ENCODE data around the gene CREB3L2.

CREB3L2 gene

DNA sequence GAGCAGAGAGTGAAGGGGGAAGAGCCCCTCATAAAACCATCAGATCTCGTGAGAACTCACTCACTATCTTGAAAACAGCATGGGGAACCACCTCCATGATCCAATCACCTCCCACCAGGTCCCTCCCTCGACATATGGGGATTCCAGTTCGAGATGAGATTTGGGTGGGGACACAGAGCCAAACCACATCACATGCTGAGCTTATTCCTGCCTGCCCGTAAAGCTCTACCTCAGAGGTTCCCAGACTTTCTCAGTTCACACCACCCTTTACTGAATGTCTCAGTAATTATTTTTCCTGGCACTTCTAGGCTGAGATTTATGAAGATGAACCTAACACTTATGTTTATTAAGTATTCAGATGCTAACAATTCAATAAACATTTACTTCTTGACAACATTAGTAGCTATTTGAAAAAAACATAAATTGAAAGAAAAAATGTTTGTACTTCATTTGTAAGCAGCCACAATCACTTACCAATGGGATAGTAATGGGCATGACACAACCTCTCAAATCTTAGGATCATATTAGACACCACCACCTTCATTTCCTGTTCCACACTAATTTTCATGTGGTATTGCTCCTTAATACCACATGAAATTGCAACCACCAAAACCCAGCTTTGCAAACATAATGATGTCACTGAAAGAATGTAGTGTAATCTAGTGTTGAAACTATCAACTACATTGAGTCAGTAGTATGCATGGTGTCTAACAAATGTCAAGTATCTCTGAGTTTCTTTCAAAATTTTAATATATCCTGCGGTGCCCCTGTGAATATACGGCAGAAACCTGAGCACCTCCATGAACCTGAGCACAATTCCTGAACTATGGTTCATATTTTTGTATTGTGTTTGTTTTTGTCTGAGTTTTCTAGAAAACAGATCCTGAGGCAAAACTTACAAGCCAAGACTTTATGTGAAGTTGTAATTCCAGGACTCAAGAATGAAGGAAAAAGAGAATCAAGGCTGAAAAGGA is 150.6 kb downstream of the CREB3L2 start:
- no peak overlapping the region for H3K27ac ChIP-seq (ENCODE audit: low read depth, low read length)
- H2AFZ ChIP-seq (ENCODE audit: low read depth, low read length, severe bottlenecking): no peak overlapping the region
- H3K27me3 ChIP-seq (ENCODE audit: low read length): no peaks in the 10 kb centered on the region
- H3K79me2 ChIP-seq (ENCODE audit: insufficient read depth, low read length): no peaks in the 10 kb centered on the region
- TF ChIP-seq CTCF (IDR thresholded peaks at IDR 0.05; ENCODE audit: insufficient read depth, low read length, poor library complexity, severe bottlenecking) (no peak), EZH2phosphoT487 (conservative IDR thresholded peaks at IDR 0.05; ENCODE audit: low read length) (no peak)
- no peaks in the 10 kb centered on the region for H3F3A ChIP-seq (ENCODE audit: insufficient read depth)
- H3K9me2 ChIP-seq (replicated peaks; ENCODE audit: insufficient read depth, low read length): no peaks in the 10 kb centered on the region
- H4K20me1 ChIP-seq (ENCODE audit: low read depth, low read length): no peaks in the 10 kb centered on the region
- H3K9ac ChIP-seq (ENCODE audit: low read length): no peak overlapping the region
- no peaks in the 10 kb centered on the region for H3K36me3 ChIP-seq (ENCODE audit: low read length)
- H3K4me3 ChIP-seq (ENCODE audit: insufficient read depth, low read length, poor library complexity, severe bottlenecking): no peak overlapping the region
- H3K4me2 ChIP-seq (ENCODE audit: low read depth, low read length, poor library complexity, severe bottlenecking): no peak overlapping the region
- H3K9me3 ChIP-seq (ENCODE audit: insufficient read depth, low read length): no peaks in the 10 kb centered on the region

DNA sequence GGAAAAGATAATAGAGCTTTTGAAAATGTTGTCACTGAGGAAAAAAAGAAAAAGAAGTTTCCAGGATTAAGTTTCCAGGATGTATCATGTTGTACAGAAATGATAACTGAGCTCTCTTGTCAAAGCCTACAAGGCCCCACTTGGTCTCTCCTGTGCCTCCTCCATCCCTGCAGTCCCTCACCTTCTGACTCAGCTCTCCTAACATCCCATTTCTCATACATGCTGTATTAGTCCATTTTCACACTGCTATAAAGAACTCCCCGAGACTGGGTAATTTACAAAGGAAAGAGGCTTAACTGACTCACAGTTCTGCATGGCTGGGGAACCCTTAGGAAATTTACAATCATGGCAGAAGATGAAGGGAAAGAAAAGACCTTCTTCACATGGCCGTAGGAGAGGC is 151.3 kb downstream of the CREB3L2 start:
- Histone ChIP-seq H3K27ac (ENCODE audit: low read depth, low read length) (no peak overlapping the region), H2AFZ (ENCODE audit: low read depth, low read length, severe bottlenecking) (no peak overlapping the region), H3K9me3 (ENCODE audit: insufficient read depth, low read length) (no peaks in the 10 kb centered on the region), H3K36me3 (ENCODE audit: low read length) (no peaks in the 10 kb centered on the region), H3F3A (ENCODE audit: insufficient read depth) (no peaks in the 10 kb centered on the region), H3K9me2 (replicated peaks; ENCODE audit: insufficient read depth, low read length) (no peaks in the 10 kb centered on the region), H3K4me2 (ENCODE audit: low read depth, low read length, poor library complexity, severe bottlenecking) (no peak overlapping the region), H3K4me3 (ENCODE audit: insufficient read depth, low read length, poor library complexity, severe bottlenecking) (no peak overlapping the region), H4K20me1 (ENCODE audit: low read depth, low read length) (no peaks in the 10 kb centered on the region), H3K9ac (ENCODE audit: low read length) (no peak overlapping the region), H3K79me2 (ENCODE audit: insufficient read depth, low read length) (no peaks in the 10 kb centered on the region), H3K27me3 (ENCODE audit: low read length) (no peaks in the 10 kb centered on the region)
- TF ChIP-seq EZH2phosphoT487 (conservative IDR thresholded peaks at IDR 0.05; ENCODE audit: low read length) (no peak), CTCF (IDR thresholded peaks at IDR 0.05; ENCODE audit: insufficient read depth, low read length, poor library complexity, severe bottlenecking) (no peak)

DNA sequence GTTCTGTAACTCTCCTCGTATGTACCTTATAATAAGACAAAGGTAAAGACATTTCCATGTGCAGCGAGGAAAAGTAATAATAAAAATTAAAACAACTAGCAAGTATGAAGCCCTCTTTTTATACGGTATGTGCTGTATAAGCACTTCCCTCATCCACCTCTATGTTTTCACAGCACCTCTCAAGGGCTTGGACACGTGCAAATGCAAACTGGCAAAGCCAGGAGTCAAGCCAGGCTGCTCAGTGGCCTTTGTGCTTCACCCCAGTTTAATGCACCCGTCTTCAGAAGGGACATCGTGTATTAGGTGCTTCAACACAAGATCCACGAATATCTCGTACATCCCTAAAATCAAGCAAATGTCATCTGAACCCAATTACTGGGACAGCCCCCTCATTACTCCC is 153.8 kb downstream of the CREB3L2 start:
- no peaks in the 10 kb centered on the region for H3K79me2 ChIP-seq (ENCODE audit: insufficient read depth, low read length)
- no peak overlapping the region for H2AFZ ChIP-seq (ENCODE audit: low read depth, low read length, severe bottlenecking)
- no peak overlapping the region for H3K9ac ChIP-seq (ENCODE audit: low read length)
- no peaks in the 10 kb centered on the region for H3F3A ChIP-seq (ENCODE audit: insufficient read depth)
- H3K27me3 ChIP-seq (ENCODE audit: low read length): no peaks in the 10 kb centered on the region
- no peaks in the 10 kb centered on the region for H3K9me3 ChIP-seq (ENCODE audit: insufficient read depth, low read length)
- no peaks in the 10 kb centered on the region for H4K20me1 ChIP-seq (ENCODE audit: low read depth, low read length)
- no peaks in the 10 kb centered on the region for H3K9me2 ChIP-seq (replicated peaks; ENCODE audit: insufficient read depth, low read length)
- TF ChIP-seq EZH2phosphoT487 (conservative IDR thresholded peaks at IDR 0.05; ENCODE audit: low read length) (no peak), CTCF (IDR thresholded peaks at IDR 0.05; ENCODE audit: insufficient read depth, low read length, poor library complexity, severe bottlenecking) (no peak)
- H3K4me3 ChIP-seq (ENCODE audit: insufficient read depth, low read length, poor library complexity, severe bottlenecking): no peak overlapping the region
- H3K36me3 ChIP-seq (ENCODE audit: low read length): no peaks in the 10 kb centered on the region
- no peak overlapping the region for H3K27ac ChIP-seq (ENCODE audit: low read depth, low read length)
- no peak overlapping the region for H3K4me2 ChIP-seq (ENCODE audit: low read depth, low read length, poor library complexity, severe bottlenecking)

Data from SU-DHL-6 (cell line).